HG03139 (cell line): Measurements from ENCODE around the gene RASSF5.
"Not testable (repeated sequence)": the region's sequence is repeated elsewhere in the genome, so short reads cannot be mapped to it uniquely, and the experiment has no call there.

ENCODE experiments used
- ATAC-seq: cut with Tn5 transposase; IDR thresholded peaks from one replicate; pipeline ENCODE4 v1.9.1; 2021; ENCODE audit not compliant: unreplicated experiment

RASSF5 gene

DNA sequence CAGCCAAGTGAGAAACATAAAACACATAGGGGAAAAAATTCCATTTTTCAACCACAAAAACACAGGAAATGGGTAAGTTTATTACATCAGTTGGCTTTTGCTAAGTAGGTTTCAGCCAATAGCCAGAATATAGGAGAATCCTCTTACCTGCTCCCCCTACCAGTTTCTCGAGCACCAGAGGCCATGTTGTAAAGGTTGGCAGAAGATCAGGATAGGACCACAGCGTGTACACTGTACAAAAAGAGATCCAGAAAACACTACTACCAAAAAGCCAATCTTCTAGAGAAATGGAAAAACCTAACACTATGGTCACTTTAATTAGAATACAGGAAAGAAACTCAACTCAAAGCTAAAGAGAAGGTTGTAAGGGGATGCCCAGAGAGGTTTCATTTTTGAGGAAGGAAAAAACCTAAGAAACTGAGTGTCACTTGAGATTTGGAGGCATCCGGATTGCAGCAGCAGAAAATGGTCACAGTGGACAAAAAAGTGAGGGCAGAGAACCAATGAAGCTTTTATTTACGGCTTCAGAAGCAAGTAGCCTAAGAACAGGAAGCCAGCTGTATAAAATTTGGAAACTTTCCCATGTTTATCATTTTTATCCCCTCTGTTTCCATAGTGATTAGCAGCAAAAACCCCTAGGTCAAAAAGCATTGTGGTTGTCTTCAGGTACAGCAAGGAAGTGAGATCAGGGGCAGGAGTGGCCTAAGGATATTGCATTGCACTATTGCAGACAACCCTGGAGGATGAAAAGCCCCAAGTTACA is 102.1 kb downstream of the RASSF5 start:
- no peak for ATAC-seq

DNA sequence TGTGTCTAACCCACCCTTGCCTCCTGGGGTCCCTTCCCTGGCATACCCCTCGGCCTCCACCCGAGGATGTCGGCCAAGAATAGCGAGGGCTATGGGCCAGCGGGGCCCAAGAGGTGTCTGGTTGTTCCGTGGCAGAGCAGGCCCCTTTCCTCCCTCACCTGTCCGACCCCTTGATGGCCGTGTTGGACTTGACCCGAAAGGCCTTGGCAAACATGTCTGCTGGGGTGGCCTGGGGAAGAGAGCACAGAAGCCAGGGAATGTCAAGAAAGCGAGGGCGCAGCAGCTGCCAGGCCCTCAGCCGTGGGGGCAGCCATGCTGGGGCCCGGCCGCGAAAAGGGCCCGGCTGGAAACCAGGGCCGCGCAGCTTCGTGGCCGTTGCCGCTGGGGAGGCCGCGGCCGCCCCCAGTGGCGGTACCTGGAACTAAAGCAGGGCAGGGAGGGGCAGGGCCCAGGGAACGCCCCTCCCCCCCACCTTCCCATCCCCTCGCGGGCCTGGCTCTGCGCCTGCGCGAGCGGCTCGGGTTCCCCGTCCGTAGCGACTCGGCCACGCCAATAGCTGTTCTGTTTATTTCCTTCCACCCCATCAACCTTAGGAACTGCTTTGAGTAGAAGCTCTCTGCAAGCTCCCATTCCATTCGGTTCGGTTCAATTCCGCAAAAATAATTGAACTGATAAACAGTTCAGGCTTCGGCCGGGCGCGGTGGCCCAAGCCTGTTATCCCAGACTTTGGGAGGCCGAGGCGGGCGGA is 105.0 kb downstream of the RASSF5 start, which contains the start of gene EIF2D:
TSS of gene EIF2D (minus strand) at position 337 of the 748 bp plus-strand sequence. CDS start at position 214, 123 bp downstream.
- peak; percentile 87 for ATAC-seq

DNA sequence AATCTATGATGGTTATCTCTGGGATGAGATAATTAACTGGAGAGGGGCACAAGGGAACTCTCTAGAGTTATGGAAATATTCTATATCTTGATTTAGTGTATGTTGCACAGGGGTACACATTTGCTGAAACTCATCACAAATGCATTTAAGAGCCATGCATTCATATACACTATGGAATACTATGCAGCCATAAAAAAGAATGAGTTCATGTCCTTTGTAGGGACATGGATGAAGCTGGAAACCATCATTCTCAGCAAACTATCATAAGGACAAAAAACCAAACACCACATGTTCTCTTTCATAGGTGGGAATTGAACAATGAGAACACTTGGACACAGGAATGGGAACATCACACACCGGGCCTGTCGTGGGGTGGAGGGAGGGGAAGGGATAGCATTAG is 119.1 kb downstream of the RASSF5 start:
- not testable (repeated sequence) for ATAC-seq

DNA sequence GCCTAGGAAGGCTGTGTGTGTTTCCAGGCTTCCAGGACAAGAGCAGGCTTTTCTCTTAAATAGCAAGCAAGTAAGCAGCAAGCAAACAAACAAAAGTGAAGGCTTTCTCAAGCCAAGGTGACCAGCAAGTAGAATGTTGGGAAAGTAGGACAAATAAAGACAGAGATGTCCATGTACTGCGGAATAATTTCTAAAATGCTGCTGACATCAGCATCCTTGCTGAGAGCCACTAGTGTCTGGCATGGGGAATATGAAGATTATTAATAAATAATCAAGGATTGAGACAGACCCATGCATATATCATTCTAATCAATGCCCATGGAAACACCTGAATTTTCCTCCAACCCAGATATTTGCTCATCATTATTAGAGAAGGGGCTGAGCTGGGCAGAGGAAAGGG is 121.6 kb downstream of the RASSF5 start:
- no peak for ATAC-seq

DNA sequence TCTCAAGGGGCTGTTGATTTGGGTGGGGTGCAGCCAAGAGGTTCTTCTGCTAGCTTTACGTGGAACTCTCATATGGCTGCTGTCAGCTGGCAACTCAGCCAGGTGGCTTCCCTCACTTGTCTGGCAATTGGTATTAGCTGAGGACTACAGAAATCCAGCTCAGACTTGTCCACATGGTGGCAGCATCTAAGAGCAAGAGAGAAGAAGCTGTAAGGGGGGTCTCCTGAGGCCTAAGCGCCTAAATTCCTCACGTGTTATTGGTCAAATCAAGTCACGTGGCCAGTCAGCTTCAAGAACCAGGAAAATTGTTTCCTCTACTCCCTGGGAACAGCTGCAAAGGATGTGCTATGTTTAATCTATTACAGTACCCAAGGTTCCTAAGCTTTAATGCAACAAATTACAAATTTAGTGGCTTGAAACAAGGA is 123.8 kb downstream of the RASSF5 start:
- no peak for ATAC-seq

DNA sequence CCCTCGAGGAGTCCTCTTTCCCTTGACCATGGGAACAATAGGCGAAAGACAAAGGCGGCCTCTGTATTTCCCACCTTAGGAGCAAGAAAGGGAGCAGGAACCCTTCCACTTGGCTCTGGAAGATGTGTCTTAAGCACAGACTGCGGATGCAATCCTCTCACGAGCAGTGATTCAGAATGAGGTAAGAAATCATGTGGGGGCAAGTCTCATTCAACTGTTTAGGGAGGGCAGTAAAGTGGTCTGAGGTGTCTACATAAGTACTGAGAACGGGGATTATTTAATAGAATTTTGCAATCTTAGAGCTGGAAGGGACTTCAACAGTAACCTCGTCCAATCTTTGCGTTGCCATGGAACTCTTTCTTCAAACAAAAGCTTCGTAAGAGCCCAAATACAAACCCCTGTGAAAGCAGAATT is 126.4 kb downstream of the RASSF5 start:
- no peak for ATAC-seq

DNA sequence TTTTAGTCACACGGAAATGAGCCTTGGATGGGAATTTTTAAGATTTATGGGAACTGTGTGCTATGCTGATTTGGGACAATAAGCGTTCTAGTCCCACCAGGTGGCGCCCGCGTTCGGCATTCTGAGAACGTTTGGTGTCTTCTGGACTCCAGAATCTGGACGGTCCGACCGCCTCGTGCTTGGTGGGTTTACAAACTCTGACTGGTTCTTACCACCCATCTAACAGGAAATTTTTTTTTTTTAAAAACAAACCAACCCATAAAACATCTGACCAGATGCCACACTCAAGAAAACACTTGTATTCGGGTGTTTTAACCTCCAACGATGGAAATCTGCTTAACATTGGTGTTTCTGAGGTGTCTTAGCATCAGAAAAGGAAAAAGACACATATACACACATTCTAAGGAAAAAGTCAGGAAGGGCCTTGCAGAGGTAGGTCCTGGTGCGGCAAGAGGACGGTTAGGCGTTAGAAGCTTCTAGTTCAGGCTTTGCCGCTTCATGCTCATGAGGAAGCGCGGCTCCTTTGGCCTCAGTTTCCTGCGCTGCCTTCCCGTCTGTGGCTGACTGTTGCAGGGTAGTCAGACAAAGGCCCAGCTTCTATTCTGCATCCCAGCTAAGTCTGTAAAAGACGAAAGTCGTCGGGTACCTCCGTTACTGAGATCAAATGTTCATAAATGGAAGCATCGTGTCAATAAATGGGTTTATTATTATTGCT is 127.2 kb downstream of the RASSF5 start:
- ATAC-seq, result no peak

DNA sequence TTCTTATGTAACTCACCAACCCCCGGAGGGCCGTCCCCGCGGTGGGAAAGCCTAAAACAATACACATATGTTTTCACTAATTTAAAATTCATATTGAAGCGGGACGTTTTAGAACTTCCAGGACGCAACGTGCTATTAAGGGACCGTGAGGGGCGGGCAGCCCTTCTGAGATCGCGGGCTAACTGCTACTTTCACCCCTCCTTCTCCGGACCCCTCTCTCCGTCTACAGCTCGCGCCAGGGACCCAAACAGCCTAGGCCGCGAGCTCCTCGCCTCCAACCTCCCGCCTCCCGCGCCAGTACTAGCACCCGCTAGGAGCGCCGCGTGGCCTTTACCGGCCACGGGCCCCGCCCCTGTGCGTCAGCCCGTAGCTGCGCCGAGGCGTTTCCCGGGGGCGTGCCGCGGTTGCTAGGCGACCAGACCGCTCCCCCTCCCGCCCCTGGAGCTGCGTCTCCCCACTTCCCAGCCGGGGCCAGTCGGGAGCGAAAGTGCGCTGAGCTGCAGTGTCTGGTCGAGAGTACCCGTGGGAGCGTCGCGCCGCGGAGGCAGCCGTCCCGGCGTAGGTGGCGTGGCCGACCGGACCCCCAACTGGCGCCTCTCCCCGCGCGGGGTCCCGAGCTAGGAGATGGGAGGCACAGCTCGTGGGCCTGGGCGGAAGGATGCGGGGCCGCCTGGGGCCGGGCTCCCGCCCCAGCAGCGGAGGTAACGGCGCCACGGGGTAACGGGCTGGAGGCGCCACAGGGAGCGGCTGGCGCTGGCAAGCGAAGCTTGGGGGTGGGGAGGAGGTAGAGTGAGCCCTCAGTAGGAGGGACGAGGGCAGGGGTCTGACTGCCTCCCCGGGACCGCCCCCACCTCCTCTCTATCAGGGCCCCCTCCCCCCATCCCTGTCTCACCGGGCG is 128.0 kb downstream of the RASSF5 start, which contains the start of gene DYRK3:
TSS of gene DYRK3 (plus strand) at position 457 of the 898 bp plus-strand sequence. CDS start at position 625, 168 bp downstream.
- peak; percentile 89 for ATAC-seq

DNA sequence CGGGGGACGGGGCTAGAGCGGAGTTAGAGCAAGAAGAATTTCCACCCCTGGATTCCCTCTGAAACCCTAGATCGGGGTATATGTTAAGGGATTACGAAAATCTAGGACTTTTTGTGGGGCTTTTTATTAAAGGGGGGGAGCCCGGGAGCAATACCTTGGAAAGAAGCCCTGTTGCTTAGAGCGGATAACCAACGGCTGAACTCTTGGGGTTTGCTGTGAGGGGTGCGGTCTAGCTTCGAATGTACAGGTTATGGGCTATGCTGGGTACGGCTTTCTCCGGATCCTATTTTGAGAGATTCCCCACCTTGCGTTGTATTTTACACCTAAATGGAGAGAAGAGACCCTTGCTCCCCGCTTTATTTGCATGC is 128.6 kb downstream of the RASSF5 start:
- no peak for ATAC-seq

DNA sequence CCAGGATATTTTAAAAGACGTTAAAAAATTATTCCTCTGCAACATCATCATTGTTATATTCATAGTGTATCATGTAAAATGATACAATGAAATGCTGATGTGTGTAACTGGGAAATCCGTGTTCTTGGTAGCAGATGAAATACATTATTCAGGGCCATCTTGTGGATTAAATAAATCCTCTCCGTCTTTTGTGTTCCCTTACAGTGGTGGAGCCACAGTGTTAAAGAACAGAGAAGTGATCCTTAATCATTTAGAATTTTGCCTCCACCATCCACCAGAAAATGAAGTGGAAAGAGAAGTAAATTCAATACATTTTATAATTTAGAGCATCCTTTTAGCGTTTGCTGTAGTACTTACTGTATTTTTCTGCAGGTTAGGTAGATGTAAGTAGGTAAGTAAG is 129.3 kb downstream of the RASSF5 start:
- no peak for ATAC-seq

DNA sequence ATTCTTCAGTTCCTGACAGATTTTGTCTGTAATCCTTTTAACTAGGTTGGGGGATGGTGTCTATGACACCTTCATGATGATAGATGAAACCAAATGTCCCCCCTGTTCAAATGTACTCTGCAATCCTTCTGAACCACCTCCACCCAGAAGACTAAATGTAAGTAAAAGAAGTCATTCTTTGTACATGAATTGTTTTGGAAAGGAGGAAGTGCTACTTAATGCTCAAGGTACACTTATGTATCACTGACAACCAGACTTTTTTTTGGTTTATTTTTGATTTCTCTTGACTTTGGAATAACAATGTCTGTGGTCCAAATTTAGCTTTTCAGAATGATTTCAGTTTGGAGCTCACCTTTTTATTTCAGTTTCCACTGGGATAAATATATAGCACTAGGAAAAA is 130.3 kb downstream of the RASSF5 start:
- ATAC-seq, result no peak
